GM23338 (cell line): ENCODE results near the gene ZNF646. TPM values are rescaled to one million over a fixed set of nuclear protein-coding genes. Genes with fewer than 3 reads are reported as not detected.

Experiments
- ATAC-seq: fragments of 200-7000 bp; cut with Tn5 transposase; 3 replicates; pipeline ENCODE4 v1.9.1; 2020
- DNase-seq: peaks from one replicate; pipeline ENCODE4 v3.0.0-alpha.2; 2015; ENCODE audit warnings: low spot score
- H2AFZ ChIP-seq: fragments of 200-600 bp; sonication (generic); 2 replicates; pipeline ENCODE4 v1.8.0; 2016; ENCODE audit warnings: antibody characterized with exemption, mild to moderate bottlenecking, moderate library complexity
- H3F3A ChIP-seq: fragments of 200-600 bp; sonication (generic); replicated peaks from 2 replicates; pipeline ENCODE4 v1.8.0; 2017; ENCODE audit warnings: antibody characterized with exemption, mixed run types, low read depth
- H3K27ac ChIP-seq: fragments of 200-600 bp; sonication (generic); 2 replicates; pipeline ENCODE4 v1.6.1; 2016; ENCODE audit warnings: low read depth
- H3K27me3 ChIP-seq: fragments of 200-600 bp; sonication (generic); 2 replicates; pipeline ENCODE4 v1.8.0; 2016; ENCODE audit warnings: mild to moderate bottlenecking, mixed run types, moderate library complexity; ENCODE audit not compliant: insufficient read depth
- H3K36me3 ChIP-seq: fragments of 200-600 bp; sonication (generic); 2 replicates; pipeline ENCODE4 v1.8.0; 2016; ENCODE audit warnings: mild to moderate bottlenecking; ENCODE audit not compliant: insufficient read depth
- H3K4me1 ChIP-seq: fragments of 200-600 bp; sonication (generic); 2 replicates; pipeline ENCODE4 v1.8.0; 2016; ENCODE audit warnings: mild to moderate bottlenecking, moderate library complexity; ENCODE audit not compliant: insufficient read depth
- H3K4me2 ChIP-seq: fragments of 200-600 bp; sonication (generic); 2 replicates; pipeline ENCODE4 v1.7.1; 2017; ENCODE audit warnings: mixed run types
- H3K4me3 ChIP-seq: fragments of 200-600 bp; sonication (generic); 2 replicates; pipeline ENCODE4 v1.6.1; 2016; ENCODE audit warnings: mixed run types
- H3K79me2 ChIP-seq: fragments of 200-600 bp; sonication (generic); replicated peaks from 2 replicates; pipeline ENCODE4 v1.8.0; 2017; ENCODE audit warnings: mild to moderate bottlenecking; ENCODE audit not compliant: insufficient read depth
- H3K9me2 ChIP-seq: fragments of 200-600 bp; sonication (generic); 2 replicates; pipeline ENCODE4 v1.8.0; 2017; ENCODE audit not compliant: insufficient read depth
- H4K20me1 ChIP-seq: fragments of 200-600 bp; sonication (generic); replicated peaks from 2 replicates; pipeline ENCODE4 v1.8.0; 2017; ENCODE audit warnings: mild to moderate bottlenecking; ENCODE audit not compliant: insufficient read depth
- H3K27ac Mint-ChIP-seq: 2 replicates; pipeline ENCODE4 v1.8.0; 2020; ENCODE audit warnings: inconsistent platforms, mild to moderate bottlenecking, moderate library complexity, mixed read lengths
- H3K27me3 Mint-ChIP-seq: 3 replicates; pipeline ENCODE4 v1.8.0; 2022; ENCODE audit warnings: low read depth, mild to moderate bottlenecking, moderate library complexity, mixed read lengths, inconsistent platforms; ENCODE audit not compliant: insufficient read depth, poor library complexity
- H3K36me3 Mint-ChIP-seq: 3 replicates; pipeline ENCODE4 v1.8.0; 2021; ENCODE audit warnings: low read depth, mild to moderate bottlenecking, inconsistent platforms, moderate library complexity, mixed read lengths
- H3K4me1 Mint-ChIP-seq: 3 replicates; pipeline ENCODE4 v1.8.0; 2020; ENCODE audit warnings: mild to moderate bottlenecking, inconsistent platforms, mixed read lengths
- H3K4me3 Mint-ChIP-seq: 3 replicates; pipeline ENCODE4 v1.8.0; 2021; ENCODE audit warnings: moderate library complexity, mild to moderate bottlenecking, inconsistent platforms, mixed read lengths
- H3K9me3 Mint-ChIP-seq: 3 replicates; pipeline ENCODE4 v1.8.0; 2020; ENCODE audit warnings: moderate library complexity, mild to moderate bottlenecking, inconsistent platforms, mixed read lengths
- CREB1 ChIP-seq: fragments of 250-450 bp; sonication (Bioruptor Pico); IDR thresholded peaks from 2 replicates; pipeline ENCODE4 v1.5.0; 2020; ENCODE audit warnings: low read depth, mild to moderate bottlenecking, moderate library complexity
- CTCF ChIP-seq, 2 experiments: fragments of 200-600 bp in 1 of 2; sonication (generic) in 1 of 2; conservative IDR thresholded peaks; 2 replicates each; pipeline versions ENCODE4 v1.5.1 to v1.6.1; 2016 to 2017; ENCODE audit warnings: antibody characterized with exemption in 2 of 2, low read depth in 2 of 2, mild to moderate bottlenecking in 2 of 2, moderate library complexity in 1 of 2
- ETS1 ChIP-seq: IDR thresholded peaks from 2 replicates; pipeline ENCODE4 v1.6.1; 2016; ENCODE audit warnings: antibody characterized with exemption
- JUNB ChIP-seq: IDR thresholded peaks from one replicate; pipeline ENCODE4 v1.6.1; 2016; ENCODE audit warnings: antibody characterized with exemption; ENCODE audit not compliant: unreplicated experiment
- NANOG ChIP-seq: IDR thresholded peaks from 2 replicates; pipeline ENCODE4 v1.6.1; 2016; ENCODE audit warnings: antibody characterized with exemption, borderline replicate concordance
- POLR2AphosphoS5 ChIP-seq: IDR thresholded peaks from 2 replicates; pipeline ENCODE4 v1.6.1; 2016; ENCODE audit warnings: antibody characterized with exemption, low read depth
- REST ChIP-seq: IDR thresholded peaks from one replicate; pipeline ENCODE4 v1.6.1; 2018; ENCODE audit warnings: antibody characterized with exemption; ENCODE audit not compliant: unreplicated experiment
- STAT1 ChIP-seq: IDR thresholded peaks from one replicate; pipeline ENCODE4 v1.6.1; 2016; ENCODE audit warnings: antibody characterized with exemption; ENCODE audit not compliant: unreplicated experiment
- ZNF114 ChIP-seq: fragments of 250-450 bp; sonication (Bioruptor Pico); IDR thresholded peaks from 2 replicates; pipeline ENCODE4 v1.5.0; 2020; ENCODE audit warnings: mild to moderate bottlenecking, moderate library complexity
- ZNF331 ChIP-seq: fragments of 250-450 bp; sonication (Bioruptor Pico); IDR thresholded peaks from 2 replicates; pipeline ENCODE4 v1.5.0; 2020; ENCODE audit warnings: low read depth, mild to moderate bottlenecking, moderate library complexity
- polyA plus RNA-seq: library from polyadenylated mRNA; unstranded; fragments of >200 nt; fragmentation: Nextera tagmentation; extraction: Ambion mirVana; gene quantifications from 2 replicates; pipeline ENCODE4 v1.2.1, GENCODE V29; 2016
- total RNA-seq: library from RNA; depleted of rRNA; stranded (reverse); fragments of >200 nt; shearing (Covaris generic); gene quantifications from 2 replicates; pipeline ENCODE4 v1.2.3, GENCODE V29; 2014

Gene ZNF646
- total and polyA plus RNA-seq, 2 experiments from 2014 or later = 6.3 to 29.3 TPM

GRCh38 chr16:31063495-31063842 lies 10.8 kb upstream of the ZNF646 start:
- Histone ChIP-seq H3K4me1 (no peaks in the 10 kb centered on the region), H3F3A (no peaks in the 10 kb centered on the region), H3K27me3 (no peaks in the 10 kb centered on the region), H3K27ac (no peak overlapping the region), H3K36me3 (no peaks in the 10 kb centered on the region), H3K4me2 (no peak overlapping the region), H3K79me2 (peaks cover 21% of the 10 kb centered on the region), H3K4me3 (no peak overlapping the region), H3K9me2 (no peaks in the 10 kb centered on the region), H4K20me1 (peaks cover 7% of the 10 kb centered on the region), H2AFZ (no peak overlapping the region)
- TF ChIP-seq STAT1 = no peak
- TF ChIP-seq POLR2AphosphoS5 = no peak
- no peak for TF ChIP-seq ETS1
- TF ChIP-seq ZNF114 (CRISPR knock-in tag) = no peak
- TF ChIP-seq CTCF (conservative IDR thresholded peaks at IDR 0.05; ENCODE audit: low read depth in 2 of 2) = no peak
- no peak for TF ChIP-seq REST
- ATAC-seq = peak; percentile 72
- no peaks in the 10 kb centered on the region; the same call in 2 of the 3 replicates for H3K4me1 Mint-ChIP-seq
- no peak overlapping the region for H3K4me3 Mint-ChIP-seq
- no peaks in the 10 kb centered on the region for H3K9me3 Mint-ChIP-seq
- H3K27me3 Mint-ChIP-seq = no peaks in the 10 kb centered on the region
- peak; percentile 60 for DNase-seq
- H3K27ac Mint-ChIP-seq = peak overlapping the region; percentile 72; the same call in 1 of the 2 replicates
- peaks cover 30% of the 10 kb centered on the region for H3K36me3 Mint-ChIP-seq

GRCh38 chr16:31063843-31064611 lies 10.2 kb upstream of the ZNF646 start:
- H4K20me1 ChIP-seq = peaks cover 7% of the 10 kb centered on the region
- Mint-ChIP-seq H3K4me1 (no peaks in the 10 kb centered on the region; the same call in 2 of the 3 replicates), H3K9me3 (no peaks in the 10 kb centered on the region), H3K4me3 (no peak overlapping the region; the same call in 2 of the 3 replicates), H3K36me3 (peaks cover 30% of the 10 kb centered on the region), H3K27me3 (no peaks in the 10 kb centered on the region), H3K27ac (peak overlapping the region; percentile 72; the same call in 1 of the 2 replicates)
- no peak overlapping the region for H3K27ac ChIP-seq
- no peak for ATAC-seq
- H3K27me3 ChIP-seq = no peaks in the 10 kb centered on the region
- no peaks in the 10 kb centered on the region for H3K9me2 ChIP-seq
- H3K79me2 ChIP-seq = peaks cover 27% of the 10 kb centered on the region
- no peak overlapping the region for H3K4me2 ChIP-seq
- H2AFZ ChIP-seq = no peak overlapping the region
- H3K36me3 ChIP-seq = no peaks in the 10 kb centered on the region
- no peaks in the 10 kb centered on the region for H3F3A ChIP-seq
- no peak overlapping the region for H3K4me3 ChIP-seq
- H3K4me1 ChIP-seq = no peaks in the 10 kb centered on the region
- DNase-seq = no peak
- TF ChIP-seq STAT1 = no peak
- no peak for TF ChIP-seq REST
- TF ChIP-seq POLR2AphosphoS5 = no peak
- no peak for TF ChIP-seq NANOG
- TF ChIP-seq ZNF114 (CRISPR knock-in tag) = no peak
- TF ChIP-seq ETS1 = no peak
- TF ChIP-seq ZNF331 (CRISPR knock-in tag) = no peak
- TF ChIP-seq CREB1 = no peak
- no peak for TF ChIP-seq JUNB
